Erythroblast (primary cell): Measurements from ENCODE around the gene MEOX2.

Source experiments
- GATA1 ChIP-seq: IDR thresholded peaks from 2 replicates; pipeline ENCODE4 v1.6.1; 2011; ENCODE audit warnings: low read depth, mild to moderate bottlenecking, control low read depth, low read length, moderate library complexity
- POLR2A ChIP-seq: IDR thresholded peaks from 2 replicates; pipeline ENCODE4 v1.6.1; 2011; ENCODE audit warnings: mild to moderate bottlenecking, low read length

- TF ChIP-seq POLR2A (no peak), GATA1 (no peak)
Measured at GRCh38 chr7:15685358-15686294, 857 bp downstream of the MEOX2 start.
